Measurements from ENCODE around the gene SLC23A3.
A peak's percentile ranks its signal among the peaks of the same experiment; 100 is the strongest.

Gene SLC23A3

DNA sequence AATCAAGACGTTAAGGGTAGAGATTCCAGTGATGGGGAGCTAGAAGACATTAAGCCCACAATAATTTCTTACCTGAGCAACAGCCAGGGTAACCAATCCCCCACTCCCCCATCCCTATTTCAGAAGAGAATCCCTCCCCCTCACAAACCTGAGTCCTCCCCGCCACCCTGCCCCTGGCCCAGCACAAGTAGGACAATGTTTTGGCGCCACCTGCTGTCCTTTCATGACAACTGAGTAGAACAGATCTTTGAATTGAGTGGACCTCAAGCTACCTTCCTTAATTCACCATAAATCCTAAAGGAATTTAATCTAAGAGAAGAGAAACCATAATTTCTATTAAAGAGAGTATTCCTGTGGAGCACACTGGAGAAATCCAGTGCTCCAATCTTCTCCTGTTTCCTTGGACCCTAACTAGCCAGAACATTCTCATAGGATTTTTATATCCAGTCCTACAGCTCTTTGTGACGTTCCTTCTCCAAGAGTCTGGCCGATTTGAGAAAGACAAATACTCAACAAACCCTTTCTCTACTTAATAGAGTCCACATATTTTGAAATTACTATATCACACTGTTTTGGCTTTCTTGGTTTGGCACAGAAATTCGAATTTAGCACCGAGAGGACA, 50.3 kb downstream of the SLC23A3 start:
- peak; percentile 88 for ATAC-seq
- TF ChIP-seq ISL1 (CRISPR knock-in tag; IDR thresholded peaks at IDR 0.05): no peak
- TF ChIP-seq ARNTL (CRISPR knock-in tag; IDR thresholded peaks at IDR 0.05; ENCODE audit: borderline replicate concordance, low read depth): no peak
- no peak for TF ChIP-seq GLIS3 (CRISPR knock-in tag; IDR thresholded peaks at IDR 0.05)
- no peak for TF ChIP-seq CSDC2 (CRISPR knock-in tag; IDR thresholded peaks at IDR 0.05)

GRCh38 chr2:219118504-219118903, 51.3 kb downstream of the SLC23A3 start:
- ATAC-seq: no peak
- TF ChIP-seq, protein P1, sequence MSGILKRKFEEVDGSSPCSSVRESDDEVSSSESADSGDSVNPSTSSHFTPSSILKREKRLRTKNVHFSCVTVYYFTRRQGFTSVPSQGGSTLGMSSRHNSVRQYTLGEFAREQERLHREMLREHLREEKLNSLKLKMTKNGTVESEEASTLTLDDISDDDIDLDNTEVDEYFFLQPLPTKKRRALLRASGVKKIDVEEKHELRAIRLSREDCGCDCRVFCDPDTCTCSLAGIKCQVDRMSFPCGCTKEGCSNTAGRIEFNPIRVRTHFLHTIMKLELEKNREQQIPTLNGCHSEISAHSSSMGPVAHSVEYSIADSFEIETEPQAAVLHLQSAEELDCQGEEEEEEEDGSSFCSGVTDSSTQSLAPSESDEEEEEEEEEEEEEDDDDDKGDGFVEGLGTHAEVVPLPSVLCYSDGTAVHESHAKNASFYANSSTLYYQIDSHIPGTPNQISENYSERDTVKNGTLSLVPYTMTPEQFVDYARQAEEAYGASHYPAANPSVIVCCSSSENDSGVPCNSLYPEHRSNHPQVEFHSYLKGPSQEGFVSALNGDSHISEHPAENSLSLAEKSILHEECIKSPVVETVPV (CRISPR knock-in tag; IDR thresholded peaks at IDR 0.05): no peak
- no peak for TF ChIP-seq ZNF565 (CRISPR knock-in tag; conservative IDR thresholded peaks at IDR 0.05; ENCODE audit: low read depth)
- TF ChIP-seq, protein P2, sequence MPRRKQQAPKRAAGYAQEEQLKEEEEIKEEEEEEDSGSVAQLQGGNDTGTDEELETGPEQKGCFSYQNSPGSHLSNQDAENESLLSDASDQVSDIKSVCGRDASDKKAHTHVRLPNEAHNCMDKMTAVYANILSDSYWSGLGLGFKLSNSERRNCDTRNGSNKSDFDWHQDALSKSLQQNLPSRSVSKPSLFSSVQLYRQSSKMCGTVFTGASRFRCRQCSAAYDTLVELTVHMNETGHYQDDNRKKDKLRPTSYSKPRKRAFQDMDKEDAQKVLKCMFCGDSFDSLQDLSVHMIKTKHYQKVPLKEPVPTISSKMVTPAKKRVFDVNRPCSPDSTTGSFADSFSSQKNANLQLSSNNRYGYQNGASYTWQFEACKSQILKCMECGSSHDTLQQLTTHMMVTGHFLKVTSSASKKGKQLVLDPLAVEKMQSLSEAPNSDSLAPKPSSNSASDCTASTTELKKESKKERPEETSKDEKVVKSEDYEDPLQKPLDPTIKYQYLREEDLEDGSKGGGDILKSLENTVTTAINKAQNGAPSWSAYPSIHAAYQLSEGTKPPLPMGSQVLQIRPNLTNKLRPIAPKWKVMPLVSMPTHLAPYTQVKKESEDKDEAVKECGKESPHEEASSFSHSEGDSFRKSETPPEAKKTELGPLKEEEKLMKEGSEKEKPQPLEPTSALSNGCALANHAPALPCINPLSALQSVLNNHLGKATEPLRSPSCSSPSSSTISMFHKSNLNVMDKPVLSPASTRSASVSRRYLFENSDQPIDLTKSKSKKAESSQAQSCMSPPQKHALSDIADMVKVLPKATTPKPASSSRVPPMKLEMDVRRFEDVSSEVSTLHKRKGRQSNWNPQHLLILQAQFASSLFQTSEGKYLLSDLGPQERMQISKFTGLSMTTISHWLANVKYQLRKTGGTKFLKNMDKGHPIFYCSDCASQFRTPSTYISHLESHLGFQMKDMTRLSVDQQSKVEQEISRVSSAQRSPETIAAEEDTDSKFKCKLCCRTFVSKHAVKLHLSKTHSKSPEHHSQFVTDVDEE (CRISPR knock-in tag; IDR thresholded peaks at IDR 0.05): no peak
- no peak for TF ChIP-seq SNAI2 (CRISPR knock-in tag; IDR thresholded peaks at IDR 0.05)
- TF ChIP-seq TCF4 (CRISPR knock-in tag; IDR thresholded peaks at IDR 0.05; ENCODE audit: borderline replicate concordance): no peak
- TF ChIP-seq, protein P3, sequence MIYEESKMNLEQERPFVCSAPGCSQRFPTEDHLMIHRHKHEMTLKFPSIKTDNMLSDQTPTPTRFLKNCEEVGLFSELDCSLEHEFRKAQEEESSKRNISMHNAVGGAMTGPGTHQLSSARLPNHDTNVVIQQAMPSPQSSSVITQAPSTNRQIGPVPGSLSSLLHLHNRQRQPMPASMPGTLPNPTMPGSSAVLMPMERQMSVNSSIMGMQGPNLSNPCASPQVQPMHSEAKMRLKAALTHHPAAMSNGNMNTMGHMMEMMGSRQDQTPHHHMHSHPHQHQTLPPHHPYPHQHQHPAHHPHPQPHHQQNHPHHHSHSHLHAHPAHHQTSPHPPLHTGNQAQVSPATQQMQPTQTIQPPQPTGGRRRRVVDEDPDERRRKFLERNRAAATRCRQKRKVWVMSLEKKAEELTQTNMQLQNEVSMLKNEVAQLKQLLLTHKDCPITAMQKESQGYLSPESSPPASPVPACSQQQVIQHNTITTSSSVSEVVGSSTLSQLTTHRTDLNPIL (CRISPR knock-in tag; IDR thresholded peaks at IDR 0.05; ENCODE audit: low read depth): no peak
- TF ChIP-seq ISL1 (CRISPR knock-in tag; IDR thresholded peaks at IDR 0.05): no peak
- no peak for TF ChIP-seq ZC3H10 (CRISPR knock-in tag; IDR thresholded peaks at IDR 0.05)
- TF ChIP-seq ZNF8 (CRISPR knock-in tag; IDR thresholded peaks at IDR 0.05): no peak
- TF ChIP-seq OSR1 (CRISPR knock-in tag; IDR thresholded peaks at IDR 0.05): no peak
- no peak for TF ChIP-seq ZNF70 (CRISPR knock-in tag; IDR thresholded peaks at IDR 0.05)

GRCh38 chr2:219116776-219117646, 52.8 kb downstream of the SLC23A3 start:
- ATAC-seq: no peak

More at GRCh38 chr2:219116776-219117646, 52.8 kb downstream of the SLC23A3 start:
- no peak for TF ChIP-seq PPARA (CRISPR knock-in tag; IDR thresholded peaks at IDR 0.05; ENCODE audit: borderline replicate concordance)
- TF ChIP-seq ISL1 (CRISPR knock-in tag; IDR thresholded peaks at IDR 0.05): no peak
- no peak for TF ChIP-seq BACH2 (CRISPR knock-in tag; IDR thresholded peaks at IDR 0.05; ENCODE audit: borderline replicate concordance)
- no peak for TF ChIP-seq ZC3H10 (CRISPR knock-in tag; IDR thresholded peaks at IDR 0.05)
- TF ChIP-seq ZNF565 (CRISPR knock-in tag; conservative IDR thresholded peaks at IDR 0.05; ENCODE audit: low read depth): no peak
- no peak for TF ChIP-seq ZFP3 (CRISPR knock-in tag; IDR thresholded peaks at IDR 0.05)
- TF ChIP-seq ZNF70 (CRISPR knock-in tag; IDR thresholded peaks at IDR 0.05): no peak
- TF ChIP-seq, protein P2 (CRISPR knock-in tag; IDR thresholded peaks at IDR 0.05): no peak
- TF ChIP-seq OSR1 (CRISPR knock-in tag; IDR thresholded peaks at IDR 0.05): no peak
- TF ChIP-seq ZFP30 (CRISPR knock-in tag; IDR thresholded peaks at IDR 0.05): no peak
- no peak for TF ChIP-seq ARNTL (CRISPR knock-in tag; IDR thresholded peaks at IDR 0.05; ENCODE audit: borderline replicate concordance, low read depth)
- no peak for TF ChIP-seq TCF4 (CRISPR knock-in tag; IDR thresholded peaks at IDR 0.05; ENCODE audit: borderline replicate concordance)
- TF ChIP-seq TOX (CRISPR knock-in tag; IDR thresholded peaks at IDR 0.05; ENCODE audit: borderline replicate concordance): no peak
